NOMO-1 (cell line): ENCODE data around the gene KLHL34.

Experiments
- DNase-seq, 2 experiments: peaks; one replicate each; lab custom pipeline; 2025; ENCODE audit not compliant: unreplicated experiment in 2 of 2; lab: John Stamatoyannopoulos, UW

Gene KLHL34

GRCh38 chrX:21656587-21657317, 1.4 kb downstream of the KLHL34 start:
- DNase-seq, result no peak

GRCh38 chrX:21655901-21656586, 2.1 kb downstream of the KLHL34 start:
- no peak for DNase-seq

- no peak for DNase-seq
Measured at GRCh38 chrX:21645886-21646285, 12.2 kb downstream of the KLHL34 start.

GRCh38 chrX:21645431-21645830, 12.7 kb downstream of the KLHL34 start:
- no peak for DNase-seq

- no peak for DNase-seq
Measured at GRCh38 chrX:21639775-21640174, 18.4 kb downstream of the KLHL34 start.

- DNase-seq, result no peak
Measured at GRCh38 chrX:21638311-21638710, 19.8 kb downstream of the KLHL34 start.

GRCh38 chrX:21632027-21632426, 26.1 kb downstream of the KLHL34 start:
- DNase-seq, result no peak

- no peak for DNase-seq
Measured at GRCh38 chrX:21623778-21624501, 34.2 kb downstream of the KLHL34 start.

- DNase-seq, result no peak
Measured at GRCh38 chrX:21620234-21620633, 37.9 kb downstream of the KLHL34 start.

GRCh38 chrX:21616386-21616785, 41.7 kb downstream of the KLHL34 start:
- DNase-seq, result no peak

- no peak for DNase-seq
Measured at GRCh38 chrX:21612154-21612553, 46.0 kb downstream of the KLHL34 start.

GRCh38 chrX:21610168-21610567, 48.0 kb downstream of the KLHL34 start:
- no peak for DNase-seq

GRCh38 chrX:21606002-21606401, 52.1 kb downstream of the KLHL34 start:
- DNase-seq, result no peak
